OCI-LY7 (cell line): ENCODE data around the gene SPATA6. TPM values are rescaled to one million over a fixed set of nuclear protein-coding genes. Genes with fewer than 3 reads are reported as not detected.

ENCODE experiments used
- BruUV-seq: library from RNA; stranded (reverse); fragments of 400-500 nt; replicated peaks from 2 replicates; lab custom pipeline; 2021; lab: Mats Ljungman, UMichigan
- CTCF ChIA-PET: fragments of 300-600 bp; sonication (Branson Sonifier 250); formaldehyde crosslinking; loops from one replicate; lab custom pipeline; 2022; ENCODE audit warnings: antibody characterized with exemption; ENCODE audit not compliant: unreplicated experiment; lab: Charles Lee
- POLR2A ChIA-PET: fragments of 300-600 bp; sonication (Branson Sonifier 250); formaldehyde crosslinking; loops from one replicate; lab custom pipeline; 2022; ENCODE audit warnings: antibody characterized with exemption; lab: Charles Lee
- DNase-seq: peaks from one replicate; pipeline ENCODE4 v3.0.0-alpha.2; 2015; ENCODE audit warnings: low spot score
- H2AFZ ChIP-seq: fragments of 200-600 bp; sonication (generic), shearing (Covaris generic); 2 replicates; pipeline ENCODE4 v1.6.1; 2014; ENCODE audit warnings: mild to moderate bottlenecking, antibody characterized with exemption, low read length, moderate library complexity
- H3K27ac ChIP-seq: fragments of 200-600 bp; sonication (generic); 2 replicates; pipeline ENCODE4 v1.5.1; 2014; ENCODE audit warnings: mixed run types, low read depth, mild to moderate bottlenecking, moderate library complexity, low read length, inconsistent platforms; ENCODE audit not compliant: poor library complexity, severe bottlenecking
- H3K36me3 ChIP-seq: fragments of 200-600 bp; sonication (generic); 2 replicates; pipeline ENCODE4 v1.6.1; 2014; ENCODE audit warnings: mild to moderate bottlenecking, antibody characterized with exemption, low read length, moderate library complexity, mixed read lengths; ENCODE audit not compliant: insufficient read depth
- H3K4me1 ChIP-seq: fragments of 200-600 bp; sonication (generic); 2 replicates; pipeline ENCODE4 v1.5.1; 2014; ENCODE audit warnings: mild to moderate bottlenecking, low read length; ENCODE audit not compliant: insufficient read depth, poor library complexity, severe bottlenecking
- H3K4me2 ChIP-seq: fragments of 200-600 bp; sonication (generic); 2 replicates; pipeline ENCODE4 v1.6.1; 2014; ENCODE audit warnings: mild to moderate bottlenecking, low read length
- H3K4me3 ChIP-seq: fragments of 200-600 bp; sonication (generic); 2 replicates; pipeline ENCODE4 v1.5.1; 2014; ENCODE audit warnings: mild to moderate bottlenecking, low read depth, low read length; ENCODE audit not compliant: poor library complexity, severe bottlenecking
- H3K79me2 ChIP-seq: fragments of 200-600 bp; sonication (generic); 2 replicates; pipeline ENCODE4 v1.6.1; 2016; ENCODE audit warnings: low read depth, mild to moderate bottlenecking, low read length, moderate library complexity, mixed read lengths; ENCODE audit not compliant: insufficient read depth
- H3K9me2 ChIP-seq: fragments of 200-600 bp; sonication (generic); 2 replicates; pipeline ENCODE4 v1.6.1; 2016; ENCODE audit warnings: mild to moderate bottlenecking, low read length, mixed read lengths; ENCODE audit not compliant: insufficient read depth
- H3K9me3 ChIP-seq: fragments of 200-600 bp; sonication (generic); 2 replicates; pipeline ENCODE4 v1.6.1; 2014; ENCODE audit warnings: mild to moderate bottlenecking, mixed run types, low read length, mixed read lengths
- H4K20me1 ChIP-seq: fragments of 200-600 bp; sonication (generic); 2 replicates; pipeline ENCODE4 v1.6.1; 2014; ENCODE audit warnings: mild to moderate bottlenecking, antibody characterized with exemption, low read length, moderate library complexity, mixed read lengths; ENCODE audit not compliant: insufficient read depth
- CTCF ChIP-seq: fragments of 200-600 bp; sonication (generic); conservative IDR thresholded peaks from 2 replicates; pipeline ENCODE4 v1.5.1; 2014; ENCODE audit warnings: mild to moderate bottlenecking, antibody characterized with exemption, low read length, moderate library complexity, mixed read lengths
- EZH2phosphoT487 ChIP-seq: fragments of 200-600 bp; sonication (generic); IDR thresholded peaks from 2 replicates; pipeline ENCODE4 v1.6.1; 2018; ENCODE audit warnings: low read depth, borderline replicate concordance, mild to moderate bottlenecking, mixed run types, antibody characterized with exemption, low read length, moderate library complexity, mixed read lengths
- intact Hi-C: fragments of 100-400 bp; cut with micrococcal nuclease; formaldehyde crosslinking; loops from one replicate; pipeline ENCODE4 v1.10.0; 2022; ENCODE audit not compliant: unreplicated experiment
- total RNA-seq, 2 experiments: library from RNA; depleted of rRNA in 1 of 2; stranded (reverse); fragments of >200 nt in 1 of 2; shearing (Covaris generic) in 1 of 2; gene quantifications; 2 replicates each; pipeline ENCODE4 v1.2.3, GENCODE V29; 2014 to 2022

SPATA6 gene
- total RNA-seq, 2 experiments from 2014 or later, result 2.5 TPM; not detected in 1

GRCh38 chr1:48498096-48498791, 26.2 kb upstream of the SPATA6 start:
- no peaks in the 10 kb centered on the region for H4K20me1 ChIP-seq
- H3K9me3 ChIP-seq, result no peaks in the 10 kb centered on the region
- TF ChIP-seq CTCF (peak; percentile 95), EZH2phosphoT487 (no peak)
- CTCF ChIA-PET, result no interaction called here
- BruUV-seq, result no TSS peak
- H3K4me3 ChIP-seq, result no peak overlapping the region
- H3K4me2 ChIP-seq, result no peak overlapping the region
- no peaks in the 10 kb centered on the region for H3K9me2 ChIP-seq
- no peaks in the 10 kb centered on the region for H3K4me1 ChIP-seq
- DNase-seq, result peak; percentile 55
- no peak overlapping the region for H3K27ac ChIP-seq
- no peak overlapping the region for H2AFZ ChIP-seq
- POLR2A ChIA-PET, result no interaction called here
- intact Hi-C loops, result loop anchor here (5.0 kb wide), 1 partner anchor 46 kb away; no protein-coding TSS in a partner anchor
- H3K79me2 ChIP-seq, result no peaks in the 10 kb centered on the region
- H3K36me3 ChIP-seq, result no peaks in the 10 kb centered on the region

DNA sequence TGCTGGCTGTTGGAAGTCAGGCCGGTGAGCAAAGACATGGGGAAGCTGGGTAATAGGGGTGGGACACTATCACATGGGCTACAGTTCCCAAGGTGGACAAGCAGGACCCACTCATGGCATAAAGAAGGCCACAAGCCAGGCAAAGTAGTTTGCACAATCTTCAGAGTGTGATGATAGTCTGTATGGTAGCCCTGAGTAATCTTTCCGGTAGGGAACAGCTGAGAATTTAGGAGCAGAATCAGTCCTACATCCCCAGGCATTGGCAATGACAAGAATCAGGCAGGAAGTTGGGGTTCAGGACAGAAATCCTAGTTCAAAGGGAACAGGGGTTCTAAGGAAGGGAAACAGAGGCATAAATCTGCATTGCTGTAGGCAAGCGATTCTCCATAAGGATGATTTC, 23.9 kb upstream of the SPATA6 start:
- Histone ChIP-seq H3K4me3 (no peak overlapping the region), H4K20me1 (no peaks in the 10 kb centered on the region), H2AFZ (no peak overlapping the region), H3K79me2 (no peaks in the 10 kb centered on the region), H3K9me3 (no peaks in the 10 kb centered on the region), H3K4me1 (no peaks in the 10 kb centered on the region), H3K9me2 (no peaks in the 10 kb centered on the region), H3K36me3 (no peaks in the 10 kb centered on the region), H3K27ac (no peak overlapping the region), H3K4me2 (no peak overlapping the region)
- ChIA-PET POLR2A (interaction anchor here (0.8 kb wide), 1 partner anchor 859 kb away, joined by 3 read pairs; no protein-coding TSS in a partner anchor), CTCF (no interaction called here)
- TF ChIP-seq EZH2phosphoT487, result no peak
- TF ChIP-seq CTCF, result no peak
- DNase-seq, result no peak
- intact Hi-C loops, result loop anchor here (5.0 kb wide), 1 partner anchor 44 kb away; no protein-coding TSS in a partner anchor
- BruUV-seq, result no TSS peak

DNA sequence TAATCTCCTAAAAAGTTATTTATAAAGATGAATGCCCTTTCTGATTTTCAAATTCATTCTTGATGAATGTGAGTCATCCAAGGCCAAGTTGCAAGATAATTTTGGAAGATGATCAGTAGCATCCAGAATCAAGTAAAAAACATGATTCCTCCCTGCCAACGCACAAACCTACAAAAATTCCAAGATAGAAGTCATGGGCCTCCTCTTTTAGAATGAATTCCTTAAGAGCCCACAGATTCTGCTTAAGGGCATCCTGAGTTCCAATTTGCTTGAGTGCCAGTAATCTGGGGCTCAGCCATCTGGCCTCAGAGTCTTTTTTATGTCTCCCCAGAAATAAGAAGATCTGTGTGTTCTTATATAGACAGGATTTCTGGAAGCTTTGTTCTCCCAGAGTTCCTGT, 23.2 kb upstream of the SPATA6 start:
- BruUV-seq, result no TSS peak
- Histone ChIP-seq H3K79me2 (no peaks in the 10 kb centered on the region), H2AFZ (no peak overlapping the region), H3K9me3 (no peaks in the 10 kb centered on the region), H3K36me3 (no peaks in the 10 kb centered on the region), H3K4me1 (no peaks in the 10 kb centered on the region), H3K9me2 (no peaks in the 10 kb centered on the region), H4K20me1 (no peaks in the 10 kb centered on the region), H3K27ac (no peak overlapping the region), H3K4me3 (no peak overlapping the region), H3K4me2 (no peak overlapping the region)
- DNase-seq, result no peak
- POLR2A ChIA-PET, result no interaction called here
- CTCF ChIA-PET, result no interaction called here
- intact Hi-C loops, result loop anchor here (5.0 kb wide), 1 partner anchor 43 kb away; no protein-coding TSS in a partner anchor
- TF ChIP-seq CTCF, result no peak
- no peak for TF ChIP-seq EZH2phosphoT487
